Measurements from ENCODE around the gene COPS2.
A peak's percentile ranks its signal among the peaks of the same experiment; 100 is the strongest.

The COPS2 gene

DNA sequence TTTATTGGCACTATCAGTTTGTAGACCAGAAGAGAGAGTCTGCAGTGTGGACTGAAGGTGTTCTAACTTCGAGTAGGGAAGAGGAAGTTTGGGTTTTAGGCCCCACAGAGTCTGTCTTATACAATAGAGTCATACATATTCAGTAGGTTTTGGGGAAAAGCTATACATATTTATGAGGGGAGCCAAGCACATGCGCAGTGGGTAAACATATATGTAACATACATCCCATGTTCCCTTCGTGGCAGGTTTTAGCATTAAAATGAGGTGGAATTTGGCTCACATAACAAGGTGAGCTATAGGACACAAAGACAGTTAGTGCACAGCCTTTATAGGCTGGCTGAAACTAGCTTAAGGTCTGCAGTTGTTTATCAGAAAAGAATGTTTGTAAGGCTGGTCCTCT is 19.5 kb upstream of the COPS2 start:
- TF ChIP-seq, protein P1, sequence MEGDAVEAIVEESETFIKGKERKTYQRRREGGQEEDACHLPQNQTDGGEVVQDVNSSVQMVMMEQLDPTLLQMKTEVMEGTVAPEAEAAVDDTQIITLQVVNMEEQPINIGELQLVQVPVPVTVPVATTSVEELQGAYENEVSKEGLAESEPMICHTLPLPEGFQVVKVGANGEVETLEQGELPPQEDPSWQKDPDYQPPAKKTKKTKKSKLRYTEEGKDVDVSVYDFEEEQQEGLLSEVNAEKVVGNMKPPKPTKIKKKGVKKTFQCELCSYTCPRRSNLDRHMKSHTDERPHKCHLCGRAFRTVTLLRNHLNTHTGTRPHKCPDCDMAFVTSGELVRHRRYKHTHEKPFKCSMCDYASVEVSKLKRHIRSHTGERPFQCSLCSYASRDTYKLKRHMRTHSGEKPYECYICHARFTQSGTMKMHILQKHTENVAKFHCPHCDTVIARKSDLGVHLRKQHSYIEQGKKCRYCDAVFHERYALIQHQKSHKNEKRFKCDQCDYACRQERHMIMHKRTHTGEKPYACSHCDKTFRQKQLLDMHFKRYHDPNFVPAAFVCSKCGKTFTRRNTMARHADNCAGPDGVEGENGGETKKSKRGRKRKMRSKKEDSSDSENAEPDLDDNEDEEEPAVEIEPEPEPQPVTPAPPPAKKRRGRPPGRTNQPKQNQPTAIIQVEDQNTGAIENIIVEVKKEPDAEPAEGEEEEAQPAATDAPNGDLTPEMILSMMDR (IDR thresholded peaks at IDR 0.05; ENCODE audit: insufficient read depth, missing control alignments) = no peak
- DNase-seq (ENCODE audit: insufficient read length, low spot score) (no peak), FAIRE-seq (no peak)

- FAIRE-seq (no peak), DNase-seq (ENCODE audit: insufficient read length, low spot score) (no peak)
- TF ChIP-seq, protein P1 (IDR thresholded peaks at IDR 0.05; ENCODE audit: insufficient read depth, missing control alignments) = no peak
Measured at GRCh38 chr15:49171790-49172189, 16.4 kb upstream of the COPS2 start.

DNA sequence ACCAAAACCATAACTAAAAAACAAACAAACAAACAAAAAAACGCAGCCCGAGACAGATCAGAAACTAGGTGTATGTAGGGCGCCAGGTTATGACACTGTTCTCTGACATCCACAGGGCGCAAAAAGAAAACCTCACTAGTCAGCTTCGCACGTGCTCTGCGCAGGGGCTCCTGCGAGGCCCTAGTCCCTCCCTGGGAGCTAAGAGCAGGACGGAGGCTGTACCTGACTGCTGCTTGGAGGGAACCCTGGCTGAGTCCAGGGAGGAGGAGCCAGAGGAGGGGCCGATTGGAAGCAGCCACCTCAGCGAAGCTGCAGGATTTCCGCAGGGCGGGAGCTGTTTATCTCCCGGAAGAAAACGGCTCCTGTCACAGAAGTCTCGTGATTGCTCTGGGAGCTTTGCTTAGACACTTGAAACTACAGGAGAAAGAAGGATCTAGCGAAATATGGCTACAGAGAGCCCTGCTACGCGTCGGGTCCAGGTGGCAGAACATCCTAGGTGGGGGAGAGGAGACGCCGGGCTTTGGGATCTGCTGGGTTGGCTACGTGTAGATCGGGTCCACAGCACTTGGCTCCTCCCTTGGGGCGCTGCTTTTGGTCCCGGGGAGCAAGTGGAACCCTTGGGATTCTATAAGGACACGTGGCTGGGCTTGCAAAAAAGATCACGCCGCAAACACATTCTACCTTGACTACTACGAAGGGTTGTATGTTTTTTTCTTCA is 14.6 kb upstream of the COPS2 start, which contains the start of gene GALK2:
GALK2 (plus strand) TSS at position 368 of the 718 bp plus-strand sequence; CDS start at position 444, 76 bp downstream.
- FAIRE-seq = peak; percentile 29
- DNase-seq (ENCODE audit: insufficient read length, low spot score) = peak; percentile 27
- TF ChIP-seq, protein P1 (IDR thresholded peaks at IDR 0.05; ENCODE audit: insufficient read depth, missing control alignments) = no peak

- TF ChIP-seq, protein P1 (IDR thresholded peaks at IDR 0.05; ENCODE audit: insufficient read depth, missing control alignments) = no peak
- DNase-seq (ENCODE audit: insufficient read length, low spot score) = no peak
- FAIRE-seq = no peak
Measured at GRCh38 chr15:49168016-49168415, 12.6 kb upstream of the COPS2 start.

- DNase-seq (ENCODE audit: insufficient read length, low spot score) (no peak), FAIRE-seq (no peak)
- TF ChIP-seq, protein P1 (IDR thresholded peaks at IDR 0.05; ENCODE audit: insufficient read depth, missing control alignments) = no peak
Measured at GRCh38 chr15:49164865-49165264, 9.5 kb upstream of the COPS2 start.

GRCh38 chr15:49163678-49164077 is 8.3 kb upstream of the COPS2 start:
- TF ChIP-seq, protein P1 (IDR thresholded peaks at IDR 0.05; ENCODE audit: insufficient read depth, missing control alignments) = no peak
- DNase-seq (ENCODE audit: insufficient read length, low spot score) (no peak), FAIRE-seq (no peak)

Measured in D721Med (cell line).